Fibroblast of lung (primary cell): ENCODE measurements around the gene KCNMA1. TPM values are rescaled to one million over a fixed set of nuclear protein-coding genes. Genes with fewer than 3 reads are reported as not detected.
A peak's percentile ranks its signal among the peaks of the same experiment; 100 is the strongest.

Experiments used
- DNase-seq, 2 donors: peaks; one replicate each; pipeline versions ENCODE4 v3.0.0 to v3.0.0-alpha.2; 2010; ENCODE audit warnings: low read depth in 2 of 2
- H2AFZ ChIP-seq: 2 replicates; pipeline ENCODE4 v1.5.1; 2012; ENCODE audit warnings: low read length, control low read depth, inconsistent platforms
- H3K27ac ChIP-seq: 2 replicates; pipeline ENCODE4 v1.5.1; 2011; ENCODE audit warnings: low read length, control low read depth; ENCODE audit not compliant: insufficient read depth
- H3K27me3 ChIP-seq: 2 replicates; pipeline ENCODE4 v1.5.1; 2011; ENCODE audit warnings: mild to moderate bottlenecking, low read length; ENCODE audit not compliant: control insufficient read depth, insufficient read depth
- H3K36me3 ChIP-seq: 2 replicates; pipeline ENCODE4 v1.5.1; 2011; ENCODE audit warnings: low read length; ENCODE audit not compliant: control insufficient read depth, insufficient read depth
- H3K4me1 ChIP-seq: 2 replicates; pipeline ENCODE4 v1.5.1; 2011; ENCODE audit warnings: low read length; ENCODE audit not compliant: control insufficient read depth, insufficient read depth; ENCODE audit errors: extremely low read depth
- H3K4me2 ChIP-seq: 2 replicates; pipeline ENCODE4 v1.5.1; 2011; ENCODE audit warnings: low read length, control low read depth; ENCODE audit not compliant: insufficient read depth; ENCODE audit errors: extremely low read depth
- H3K4me3 ChIP-seq, 4 experiments: fragments of 200-600 bp in 1 of 4; sonication (generic) in 1 of 4; replicated peaks in 1 of 4; 2 replicates each; pipeline ENCODE4 v1.5.1; 2011 to 2016; ENCODE audit warnings: low read length in 4 of 4, low read depth in 3 of 4, mild to moderate bottlenecking in 3 of 4, control low read depth in 2 of 4, inconsistent platforms in 1 of 4, mixed read lengths in 1 of 4; ENCODE audit not compliant: insufficient read depth in 1 of 4; ENCODE audit errors: control extremely low read depth in 1 of 4
- H3K79me2 ChIP-seq: 2 replicates; pipeline ENCODE4 v1.5.1; 2012; ENCODE audit warnings: mild to moderate bottlenecking, low read length, inconsistent platforms; ENCODE audit not compliant: control insufficient read depth, insufficient read depth
- H3K9ac ChIP-seq: 2 replicates; pipeline ENCODE4 v1.5.1; 2011; ENCODE audit warnings: mild to moderate bottlenecking, low read length, control low read depth; ENCODE audit not compliant: insufficient read depth
- H3K9me3 ChIP-seq: 2 replicates; pipeline ENCODE4 v1.5.1; 2012; ENCODE audit warnings: low read depth, low read length; ENCODE audit not compliant: control insufficient read depth, insufficient read depth
- H4K20me1 ChIP-seq: 2 replicates; pipeline ENCODE4 v1.5.1; 2011; ENCODE audit warnings: low read length; ENCODE audit not compliant: control insufficient read depth, insufficient read depth; ENCODE audit errors: extremely low read depth
- CTCF ChIP-seq, 2 donors: IDR thresholded peaks in 1 of 2; conservative IDR thresholded peaks in 1 of 2; 1 replicate in 1 of 2; 2 replicates in 1 of 2; pipeline ENCODE4 v1.5.1; 2011 to 2012; ENCODE audit warnings: low read length in 2 of 2, control low read depth in 1 of 2, inconsistent platforms in 1 of 2, low read depth in 1 of 2, mild to moderate bottlenecking in 1 of 2
- EZH2 ChIP-seq: IDR thresholded peaks from 2 replicates; pipeline ENCODE4 v1.5.1; 2012; ENCODE audit warnings: low read length, control low read depth, mild to moderate bottlenecking; ENCODE audit errors: missing control alignments
- polyA plus RNA-seq, 2 donors: library from polyadenylated mRNA; depleted of rRNA in 1 of 2; stranded (reverse) in 1 of 2; unstranded in 1 of 2; fragments of >200 nt; gene quantifications; 2 replicates each; pipeline ENCODE4 v1.2.1, GENCODE V29; 2011 to 2012; ENCODE audit warnings: missing spikeins in 1 of 2
- total RNA-seq: library from RNA; depleted of rRNA; stranded (reverse); fragments of >200 nt; gene quantifications from 2 replicates; pipeline ENCODE4 v1.2.1, GENCODE V29; 2014

The KCNMA1 gene
- total and polyA plus RNA-seq, 2 donors (not counting 1 experiment from before 2014, with no cell fraction given), result 31.0 to 138 TPM

DNA sequence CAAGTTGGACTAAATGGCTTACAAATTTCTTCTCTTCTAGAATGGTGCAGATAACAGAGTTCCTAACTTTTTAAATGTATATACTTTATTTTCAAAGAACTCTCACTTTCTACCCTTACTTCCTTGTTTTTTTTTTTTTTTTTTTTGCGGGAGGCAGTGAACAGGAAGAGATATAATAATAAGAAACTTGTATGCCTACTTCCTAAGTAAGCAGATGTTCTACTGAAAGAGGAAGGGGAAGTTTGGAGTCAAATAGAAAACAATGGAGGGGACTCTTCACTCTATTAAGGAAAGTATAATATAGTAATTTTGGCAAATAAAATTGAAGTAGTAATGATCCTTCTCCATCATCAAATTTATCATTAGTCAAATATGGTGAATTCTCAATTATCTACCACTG is 754.0 kb downstream of the KCNMA1 start:
- no peaks in the 10 kb centered on the region for H4K20me1 ChIP-seq

DNA sequence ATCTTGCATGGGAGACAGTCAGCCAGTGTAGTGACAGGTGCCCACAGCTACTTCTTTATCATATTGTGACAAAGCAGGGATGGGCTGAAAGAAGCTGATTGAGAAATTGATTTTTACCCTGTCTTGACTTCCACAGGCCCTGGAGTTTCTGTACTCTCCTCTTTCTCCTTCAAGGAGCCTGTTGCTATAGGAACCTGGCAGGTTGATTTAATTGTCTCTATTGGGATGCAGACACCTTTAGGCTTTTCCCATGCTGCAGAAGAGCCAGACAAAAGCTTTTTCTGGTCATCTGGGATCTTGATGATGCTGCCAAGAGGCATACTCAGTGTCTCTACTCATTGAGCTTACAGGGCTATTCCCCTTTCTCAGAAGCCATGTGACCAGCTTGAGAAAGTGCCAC is 754.8 kb downstream of the KCNMA1 start:
- H3K27me3 ChIP-seq, result no peaks in the 10 kb centered on the region
- H3K9me3 ChIP-seq, result no peaks in the 10 kb centered on the region
- DNase-seq, result no peak
- TF ChIP-seq CTCF (conservative IDR thresholded peaks at IDR 0.05 in 1 of 2, IDR thresholded peaks at IDR 0.05 in 1 of 2; ENCODE audit: low read depth in 1 of 2, low read length in 2 of 2), result no peak
- TF ChIP-seq EZH2, result no peak
- H3K9ac ChIP-seq, result no peak overlapping the region
- H4K20me1 ChIP-seq, result no peaks in the 10 kb centered on the region
- peaks cover 3% of the 10 kb centered on the region for H3K4me1 ChIP-seq
- no peak overlapping the region for H3K27ac ChIP-seq
- no peak overlapping the region for H3K4me3 ChIP-seq
- H3K4me2 ChIP-seq, result no peak overlapping the region
- H2AFZ ChIP-seq, result no peak overlapping the region
- no peaks in the 10 kb centered on the region for H3K36me3 ChIP-seq
- no peaks in the 10 kb centered on the region for H3K79me2 ChIP-seq

More for the DNA sequence above, 754.0 kb downstream of the KCNMA1 start:
- Histone ChIP-seq H3K27ac (no peak overlapping the region), H3K36me3 (no peaks in the 10 kb centered on the region), H3K9ac (no peak overlapping the region), H3K4me2 (no peak overlapping the region), H3K4me3 (no peak overlapping the region), H3K79me2 (no peaks in the 10 kb centered on the region), H3K27me3 (no peaks in the 10 kb centered on the region), H3K4me1 (peaks cover 3% of the 10 kb centered on the region), H2AFZ (no peak overlapping the region), H3K9me3 (no peaks in the 10 kb centered on the region)
- no peak for DNase-seq
- TF ChIP-seq EZH2, result no peak
- TF ChIP-seq CTCF (conservative IDR thresholded peaks at IDR 0.05 in 1 of 2, IDR thresholded peaks at IDR 0.05 in 1 of 2; ENCODE audit: low read depth in 1 of 2, low read length in 2 of 2), result no peak

GRCh38 chr10:76882245-76882644 is 755.4 kb downstream of the KCNMA1 start:
- no peak overlapping the region for H3K27ac ChIP-seq
- DNase-seq, result peak in 1 of 2 donors; percentile 7
- no peaks in the 10 kb centered on the region for H4K20me1 ChIP-seq
- H3K4me1 ChIP-seq, result peaks cover 3% of the 10 kb centered on the region
- no peaks in the 10 kb centered on the region for H3K36me3 ChIP-seq
- H3K4me3 ChIP-seq, result no peak overlapping the region
- H3K9me3 ChIP-seq, result no peaks in the 10 kb centered on the region
- H2AFZ ChIP-seq, result no peak overlapping the region
- no peak overlapping the region for H3K4me2 ChIP-seq
- no peaks in the 10 kb centered on the region for H3K27me3 ChIP-seq
- TF ChIP-seq EZH2, result no peak
- no peak for TF ChIP-seq CTCF (conservative IDR thresholded peaks at IDR 0.05 in 1 of 2, IDR thresholded peaks at IDR 0.05 in 1 of 2; ENCODE audit: low read depth in 1 of 2, low read length in 2 of 2)
- H3K9ac ChIP-seq, result no peak overlapping the region
- H3K79me2 ChIP-seq, result no peaks in the 10 kb centered on the region
